Astrocyte (in vitro differentiated cells and primary cell): ENCODE results near the gene ARHGAP23. TPM values are rescaled to one million over a fixed set of nuclear protein-coding genes. Genes with fewer than 3 reads are reported as not detected.

Source experiments
- DNase-seq: peaks from one replicate; pipeline ENCODE4 v3.0.0-alpha.2; 2010; ENCODE audit warnings: low read depth
- FAIRE-seq: peaks from 2 replicates; lab custom pipeline; 2011; peaks lifted over from hg19 to GRCh38; lab: Jason Lieb, UNC
- H2AFZ ChIP-seq: 2 replicates; pipeline ENCODE4 v1.6.0; 2012; ENCODE audit warnings: low read depth, low read length, inconsistent platforms
- H3K27ac ChIP-seq: 2 replicates; pipeline ENCODE4 v1.5.1; 2011; ENCODE audit warnings: low read depth, low read length, inconsistent platforms
- H3K27me3 ChIP-seq: 2 replicates; pipeline ENCODE4 v1.6.0; 2011; ENCODE audit warnings: low read length, inconsistent platforms; ENCODE audit not compliant: insufficient read depth
- H3K36me3 ChIP-seq: 2 replicates; pipeline ENCODE4 v1.5.1; 2011; ENCODE audit warnings: low read length, inconsistent platforms; ENCODE audit not compliant: insufficient read depth
- H3K4me1 ChIP-seq: 2 replicates; pipeline ENCODE4 v1.5.1; 2011; ENCODE audit warnings: low read length, inconsistent platforms; ENCODE audit not compliant: insufficient read depth
- H3K4me2 ChIP-seq: 2 replicates; pipeline ENCODE4 v1.6.0; 2012; ENCODE audit warnings: low read length, inconsistent platforms
- H3K4me3 ChIP-seq: 2 replicates; pipeline ENCODE4 v1.5.1; 2011; ENCODE audit warnings: low read depth, mild to moderate bottlenecking, low read length, inconsistent platforms; ENCODE audit not compliant: insufficient read depth
- H3K79me2 ChIP-seq: 2 replicates; pipeline ENCODE4 v1.6.0; 2012; ENCODE audit warnings: mild to moderate bottlenecking, low read length, inconsistent platforms; ENCODE audit not compliant: insufficient read depth
- H3K9ac ChIP-seq: 2 replicates; pipeline ENCODE4 v1.6.0; 2012; ENCODE audit warnings: mild to moderate bottlenecking, low read length, inconsistent platforms
- H3K9me3 ChIP-seq: 2 replicates; pipeline ENCODE4 v1.5.1; 2012; ENCODE audit warnings: low read depth, mild to moderate bottlenecking, low read length, inconsistent platforms; ENCODE audit not compliant: insufficient read depth
- H4K20me1 ChIP-seq: 2 replicates; pipeline ENCODE4 v1.6.0; 2012; ENCODE audit warnings: low read length, inconsistent platforms; ENCODE audit not compliant: insufficient read depth
- H3K27ac Mint-ChIP-seq: one replicate; pipeline ENCODE4 v1.8.0; 2021; ENCODE audit warnings: mild to moderate bottlenecking, mixed read lengths; ENCODE audit not compliant: unreplicated experiment
- H3K27me3 Mint-ChIP-seq: one replicate; pipeline ENCODE4 v1.8.0; 2021; ENCODE audit warnings: low read depth, mixed read lengths; ENCODE audit not compliant: unreplicated experiment
- H3K36me3 Mint-ChIP-seq: one replicate; pipeline ENCODE4 v1.8.0; 2021; ENCODE audit warnings: low read depth, mixed read lengths; ENCODE audit not compliant: unreplicated experiment
- H3K4me1 Mint-ChIP-seq: one replicate; pipeline ENCODE4 v1.8.0; 2021; ENCODE audit warnings: low read depth, mixed read lengths; ENCODE audit not compliant: unreplicated experiment
- H3K4me3 Mint-ChIP-seq: one replicate; pipeline ENCODE4 v1.8.0; 2021; ENCODE audit warnings: mild to moderate bottlenecking, moderate library complexity, mixed read lengths; ENCODE audit not compliant: unreplicated experiment
- H3K9me3 Mint-ChIP-seq: one replicate; pipeline ENCODE4 v1.8.0; 2021; ENCODE audit warnings: mild to moderate bottlenecking, mixed read lengths; ENCODE audit not compliant: unreplicated experiment
- EZH2 ChIP-seq: IDR thresholded peaks from 2 replicates; pipeline ENCODE4 v1.6.1; 2012; ENCODE audit warnings: mild to moderate bottlenecking, low read length, inconsistent platforms; ENCODE audit not compliant: insufficient read depth
- total RNA-seq: library from RNA; stranded (reverse); gene quantifications from 2 replicates; pipeline ENCODE4 v1.2.1, GENCODE V29; 2021
- TF ChIP-seq, protein P1 (sequence below): IDR thresholded peaks from 2 replicates; pipeline ENCODE4 v1.5.1; 2011; ENCODE audit warnings: low read depth, mild to moderate bottlenecking, inconsistent platforms, low read length, moderate library complexity; ENCODE audit not compliant: insufficient read depth

ARHGAP23 gene
- total RNA-seq, 1 donor from 2014 or later, result 118 TPM

DNA sequence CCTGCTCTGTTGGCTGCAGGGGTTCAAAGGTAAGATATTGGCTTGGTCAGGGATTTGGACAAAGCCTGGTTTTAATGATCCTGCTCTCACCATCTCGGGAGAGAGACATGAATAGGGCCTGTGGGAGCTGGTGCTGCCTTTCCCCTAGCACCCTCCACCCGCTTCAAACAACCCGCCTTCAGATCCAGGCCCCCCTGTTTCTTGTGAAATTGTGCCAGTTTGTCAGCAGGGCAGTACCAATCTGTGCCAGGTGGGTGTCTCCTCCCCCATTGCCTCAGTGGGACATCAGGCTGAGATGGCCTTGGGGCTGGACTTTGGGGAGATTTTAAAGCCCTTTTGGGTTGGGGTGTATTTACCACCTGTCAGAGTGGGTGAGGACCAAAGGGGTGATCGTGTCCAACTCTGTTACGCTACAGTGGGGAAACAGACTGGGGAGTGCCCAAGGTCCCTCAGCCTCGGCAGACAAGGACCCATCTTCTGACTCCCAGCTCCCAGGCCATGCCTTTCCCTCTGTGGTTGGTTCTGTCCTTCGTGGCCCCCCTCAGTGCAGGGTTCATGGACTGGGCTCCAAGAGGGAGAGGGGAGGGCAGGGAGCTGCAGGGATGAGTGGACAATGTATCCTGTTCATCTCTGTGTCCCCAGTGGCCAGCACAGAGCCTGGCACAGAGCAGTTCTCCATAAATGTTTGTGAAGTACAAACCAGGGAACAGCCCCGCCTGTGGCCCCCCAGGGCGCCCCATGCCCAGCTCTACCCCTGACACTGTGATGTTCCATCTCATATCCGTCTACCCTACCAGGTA lies 3.3 kb downstream of the ARHGAP23 start:
- Mint-ChIP-seq H3K9me3 (no peaks in the 10 kb centered on the region), H3K27me3 (no peaks in the 10 kb centered on the region), H3K36me3 (peaks cover 7% of the 10 kb centered on the region), H3K4me1 (peaks cover 28% of the 10 kb centered on the region), H3K27ac (no peak overlapping the region), H3K4me3 (peak overlapping the region; percentile 34)
- Histone ChIP-seq H3K9me3 (no peaks in the 10 kb centered on the region), H3K9ac (no peak overlapping the region), H3K4me1 (peaks cover 26% of the 10 kb centered on the region), H3K4me2 (no peak overlapping the region), H3K27ac (no peak overlapping the region), H4K20me1 (peaks cover 72% of the 10 kb centered on the region), H3K4me3 (no peak overlapping the region), H3K36me3 (no peaks in the 10 kb centered on the region), H3K79me2 (peaks cover 89% of the 10 kb centered on the region), H2AFZ (no peak overlapping the region), H3K27me3 (no peaks in the 10 kb centered on the region)
- FAIRE-seq (no peak), DNase-seq (no peak)
- TF ChIP-seq, protein P1, sequence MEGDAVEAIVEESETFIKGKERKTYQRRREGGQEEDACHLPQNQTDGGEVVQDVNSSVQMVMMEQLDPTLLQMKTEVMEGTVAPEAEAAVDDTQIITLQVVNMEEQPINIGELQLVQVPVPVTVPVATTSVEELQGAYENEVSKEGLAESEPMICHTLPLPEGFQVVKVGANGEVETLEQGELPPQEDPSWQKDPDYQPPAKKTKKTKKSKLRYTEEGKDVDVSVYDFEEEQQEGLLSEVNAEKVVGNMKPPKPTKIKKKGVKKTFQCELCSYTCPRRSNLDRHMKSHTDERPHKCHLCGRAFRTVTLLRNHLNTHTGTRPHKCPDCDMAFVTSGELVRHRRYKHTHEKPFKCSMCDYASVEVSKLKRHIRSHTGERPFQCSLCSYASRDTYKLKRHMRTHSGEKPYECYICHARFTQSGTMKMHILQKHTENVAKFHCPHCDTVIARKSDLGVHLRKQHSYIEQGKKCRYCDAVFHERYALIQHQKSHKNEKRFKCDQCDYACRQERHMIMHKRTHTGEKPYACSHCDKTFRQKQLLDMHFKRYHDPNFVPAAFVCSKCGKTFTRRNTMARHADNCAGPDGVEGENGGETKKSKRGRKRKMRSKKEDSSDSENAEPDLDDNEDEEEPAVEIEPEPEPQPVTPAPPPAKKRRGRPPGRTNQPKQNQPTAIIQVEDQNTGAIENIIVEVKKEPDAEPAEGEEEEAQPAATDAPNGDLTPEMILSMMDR, result no peak
- TF ChIP-seq EZH2, result no peak

DNA sequence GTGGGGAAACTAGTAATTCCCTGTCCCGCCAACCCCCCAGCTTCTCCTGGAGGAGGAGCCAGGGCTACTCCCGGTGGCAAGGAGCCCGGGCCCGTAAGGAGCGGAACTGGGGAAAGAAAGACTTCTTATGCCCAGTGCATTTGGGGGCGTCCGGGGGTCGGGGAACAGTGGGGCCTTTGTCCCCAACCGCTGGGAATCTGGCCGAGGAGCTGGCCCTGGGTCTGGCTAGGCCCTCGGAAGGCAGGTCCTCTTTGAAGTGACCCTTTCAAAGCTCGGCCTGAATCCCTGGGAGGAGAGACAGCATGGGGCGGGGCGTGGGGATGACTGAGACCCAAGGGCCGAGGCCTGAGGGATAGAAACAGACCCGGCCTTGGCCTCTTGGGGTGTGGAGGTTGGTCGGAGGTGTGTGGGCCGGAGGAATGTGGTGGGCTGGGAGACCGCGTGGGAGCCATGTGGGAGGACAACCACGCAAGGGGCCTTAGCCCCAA lies 6.0 kb downstream of the ARHGAP23 start:
- no peak overlapping the region for H3K27ac Mint-ChIP-seq
- no peaks in the 10 kb centered on the region for H3K27me3 Mint-ChIP-seq
- Histone ChIP-seq H3K27me3 (no peaks in the 10 kb centered on the region), H3K79me2 (peaks cover 87% of the 10 kb centered on the region), H3K36me3 (no peaks in the 10 kb centered on the region), H3K27ac (no peak overlapping the region), H3K9me3 (no peaks in the 10 kb centered on the region), H2AFZ (no peak overlapping the region), H4K20me1 (peaks cover 92% of the 10 kb centered on the region), H3K9ac (no peak overlapping the region), H3K4me1 (peaks cover 14% of the 10 kb centered on the region), H3K4me2 (no peak overlapping the region), H3K4me3 (no peak overlapping the region)
- peaks cover 24% of the 10 kb centered on the region for H3K4me1 Mint-ChIP-seq
- no peak overlapping the region for H3K4me3 Mint-ChIP-seq
- H3K9me3 Mint-ChIP-seq, result no peaks in the 10 kb centered on the region
- FAIRE-seq, result no peak
- no peak for TF ChIP-seq EZH2
- TF ChIP-seq, protein P1, result no peak
- no peak for DNase-seq
- H3K36me3 Mint-ChIP-seq, result peaks cover 16% of the 10 kb centered on the region

DNA sequence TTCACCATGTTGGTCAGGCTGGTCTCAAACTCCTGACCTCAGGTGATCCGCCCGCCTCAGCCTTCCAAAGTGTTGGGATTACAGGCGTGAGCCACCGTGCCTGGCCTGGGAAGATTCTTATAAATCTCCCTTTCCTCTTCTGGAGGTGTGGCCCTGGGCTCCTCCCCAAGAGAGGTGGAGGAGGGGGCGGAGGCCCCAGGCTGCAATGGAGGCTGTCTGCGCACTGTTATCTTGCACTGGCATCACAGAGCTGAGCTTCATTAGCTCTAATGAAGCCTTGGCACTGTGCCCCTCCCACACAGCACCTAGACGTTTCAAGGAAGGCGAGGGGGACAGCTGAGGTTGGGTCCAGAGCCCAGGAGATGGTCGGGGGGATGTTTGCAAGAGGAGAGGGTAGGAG lies 7.5 kb downstream of the ARHGAP23 start:
- no peak overlapping the region for H3K27ac ChIP-seq
- peaks cover 20% of the 10 kb centered on the region for H3K36me3 Mint-ChIP-seq
- DNase-seq (no peak), FAIRE-seq (no peak)
- H3K27me3 Mint-ChIP-seq, result no peaks in the 10 kb centered on the region
- no peaks in the 10 kb centered on the region for H3K9me3 Mint-ChIP-seq
- H3K4me1 Mint-ChIP-seq, result peaks cover 10% of the 10 kb centered on the region
- H3K79me2 ChIP-seq, result peaks cover 82% of the 10 kb centered on the region
- no peak overlapping the region for H3K27ac Mint-ChIP-seq
- no peak overlapping the region for H3K9ac ChIP-seq
- no peaks in the 10 kb centered on the region for H3K9me3 ChIP-seq
- H3K4me3 ChIP-seq, result no peak overlapping the region
- H3K36me3 ChIP-seq, result no peaks in the 10 kb centered on the region
- no peak for TF ChIP-seq EZH2
- TF ChIP-seq, protein P1, result no peak
- no peak overlapping the region for H3K4me3 Mint-ChIP-seq
- peaks cover 90% of the 10 kb centered on the region for H4K20me1 ChIP-seq
- no peaks in the 10 kb centered on the region for H3K27me3 ChIP-seq
- H2AFZ ChIP-seq, result no peak overlapping the region
- peaks cover 4% of the 10 kb centered on the region for H3K4me1 ChIP-seq
- H3K4me2 ChIP-seq, result no peak overlapping the region
